ENCODE results near the gene GOSR2. TPM values are rescaled to one million over a fixed set of nuclear protein-coding genes. Genes with fewer than 3 reads are reported as not detected.
A peak's percentile ranks its signal among the peaks of the same experiment; 100 is the strongest.

GOSR2 gene
- total and polyA plus RNA-seq, 2 donors from 2014 or later, result 61.4 to 68.2 TPM

DNA sequence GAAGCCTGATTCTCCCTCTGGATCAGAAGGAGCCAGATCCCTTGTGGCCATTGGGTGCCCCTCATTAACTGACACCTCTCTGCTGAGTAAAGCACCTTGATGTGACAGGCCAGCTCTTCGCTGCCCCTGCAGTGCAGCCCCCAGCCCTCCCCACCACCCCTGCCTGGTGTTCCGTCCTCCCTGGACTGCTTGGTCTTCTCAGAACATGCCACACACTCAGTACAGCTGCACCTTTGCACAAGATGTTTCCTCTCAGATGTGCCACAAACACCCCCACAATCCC, 20.2 kb downstream of the GOSR2 start:
- Histone ChIP-seq H3K4me3 (ENCODE audit: low read length in 3 of 3) (no peak overlapping the region), H3K36me3 (ENCODE audit: control insufficient read depth in 2 of 3, insufficient read depth in 3 of 3, low read length in 3 of 3) (peaks cover 2 to 22% (median 15%) of the 10 kb centered on the region in 3 donors), H3K4me1 (ENCODE audit: control insufficient read depth in 2 of 3, insufficient read depth in 2 of 3, low read depth in 1 of 3, low read length in 3 of 3) (peaks cover 0 to 19% (median 17%) of the 10 kb centered on the region in 3 donors), H3K9me3 (ENCODE audit: control insufficient read depth in 2 of 3, insufficient read depth in 1 of 3, low read length in 3 of 3) (no peaks in the 10 kb centered on the region), H3K27ac (ENCODE audit: low read depth in 2 of 2, low read length in 2 of 2) (no peak overlapping the region), H3K27me3 (ENCODE audit: control insufficient read depth, insufficient read depth, low read length) (no peaks in the 10 kb centered on the region), H3K9ac (ENCODE audit: low read length in 3 of 3) (no peak overlapping the region)
- FAIRE-seq (no peak), DNase-seq (no peak)
- no peak for TF ChIP-seq CTCF (IDR thresholded peaks at IDR 0.05; ENCODE audit: borderline replicate concordance, extremely low read depth, insufficient read depth)
- intact Hi-C loops (cut with DNase I), result loop anchor here (10.0 kb wide), 1 partner anchor 98 kb away; no protein-coding TSS in a partner anchor

DNA sequence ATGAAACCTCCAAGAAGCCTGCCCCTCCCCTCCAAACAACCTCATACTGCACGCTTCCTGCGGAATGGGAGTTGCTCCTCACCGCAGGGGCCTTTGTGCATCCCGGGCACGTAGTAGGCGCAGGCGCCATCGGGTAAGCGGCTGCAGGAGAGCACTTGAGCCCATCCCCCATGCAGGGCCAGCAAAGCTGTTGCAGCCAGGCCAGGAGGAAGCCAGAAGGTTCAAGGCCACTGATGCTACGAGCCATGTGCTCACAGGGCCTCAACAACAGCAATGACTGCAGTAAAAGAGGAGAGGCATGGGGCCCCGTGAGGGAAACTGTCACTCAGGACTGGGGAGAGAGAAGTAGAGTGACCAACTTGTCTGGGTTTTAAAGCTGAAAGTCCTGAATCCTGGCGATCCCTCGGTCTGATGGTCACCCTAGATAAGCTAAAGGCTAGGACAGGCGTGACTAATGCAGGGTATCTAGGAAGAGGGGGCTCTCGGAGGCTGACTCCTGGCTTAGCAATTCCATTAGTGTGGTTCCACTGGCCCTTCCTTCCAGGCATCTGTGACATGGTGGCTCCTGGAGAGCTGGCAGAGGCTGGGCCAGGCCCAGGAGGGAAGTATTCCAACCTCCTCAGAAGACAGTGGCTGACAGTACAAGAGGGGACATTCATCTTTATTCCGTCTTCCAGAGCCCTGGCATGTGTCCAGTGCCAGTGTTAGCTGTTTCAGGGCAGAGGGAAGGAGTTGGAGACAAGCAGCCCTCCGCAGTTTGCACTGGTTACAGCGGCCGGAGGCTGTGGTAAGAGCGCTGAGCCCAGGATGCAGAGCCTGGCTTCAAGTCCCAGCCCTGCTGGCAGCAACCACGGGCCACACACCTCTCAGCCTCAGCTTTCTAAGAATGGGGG, 20.8 kb downstream of the GOSR2 start:
- no peak overlapping the region for H3K27ac ChIP-seq (ENCODE audit: low read depth in 2 of 2, low read length in 2 of 2)
- no peaks in the 10 kb centered on the region for H3K27me3 ChIP-seq (ENCODE audit: control insufficient read depth, insufficient read depth, low read length)
- H3K9me3 ChIP-seq (ENCODE audit: control insufficient read depth in 2 of 3, insufficient read depth in 1 of 3, low read length in 3 of 3), result no peaks in the 10 kb centered on the region
- no peak overlapping the region for H3K4me3 ChIP-seq (ENCODE audit: low read length in 3 of 3)
- TF ChIP-seq CTCF (IDR thresholded peaks at IDR 0.05; ENCODE audit: borderline replicate concordance, extremely low read depth, insufficient read depth), result no peak
- DNase-seq (peak in 3 of 5 donors; percentile 24 to 64 (median 51)), FAIRE-seq (no peak)
- H3K36me3 ChIP-seq (ENCODE audit: control insufficient read depth in 2 of 3, insufficient read depth in 3 of 3, low read length in 3 of 3), result peaks cover 2 to 16% (median 10%) of the 10 kb centered on the region in 3 donors
- no peak overlapping the region for H3K9ac ChIP-seq (ENCODE audit: low read length in 3 of 3)
- intact Hi-C loops (cut with DNase I), result loop anchor here (10.0 kb wide), 1 partner anchor 99 kb away; no protein-coding TSS in a partner anchor
- peaks cover 0 to 19% (median 17%) of the 10 kb centered on the region in 3 donors for H3K4me1 ChIP-seq (ENCODE audit: control insufficient read depth in 2 of 3, insufficient read depth in 2 of 3, low read depth in 1 of 3, low read length in 3 of 3)

DNA sequence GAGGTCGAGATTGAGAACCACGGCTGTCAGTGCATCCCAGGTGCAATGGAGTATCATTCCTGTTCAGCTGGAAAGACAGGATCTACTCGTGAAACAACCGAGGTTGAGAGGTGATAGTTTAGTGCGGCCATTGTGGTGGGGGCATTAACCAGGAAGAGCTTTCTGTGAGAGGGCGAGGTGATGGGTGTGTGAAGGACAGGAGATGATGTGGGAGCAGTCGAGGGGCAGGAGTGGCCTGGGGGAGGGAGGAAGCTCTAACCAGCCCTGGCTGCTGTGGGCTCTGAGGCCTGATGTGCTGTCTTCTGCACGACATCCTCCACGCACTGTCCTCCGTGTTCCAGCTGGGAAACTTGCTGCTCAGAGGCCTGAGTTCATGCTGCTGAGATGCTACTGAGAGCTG, 22.0 kb downstream of the GOSR2 start:
- peaks cover 0 to 14% (median 11%) of the 10 kb centered on the region in 3 donors for H3K4me1 ChIP-seq (ENCODE audit: control insufficient read depth in 2 of 3, insufficient read depth in 2 of 3, low read depth in 1 of 3, low read length in 3 of 3)
- DNase-seq, result no peak
- H3K9me3 ChIP-seq (ENCODE audit: control insufficient read depth in 2 of 3, insufficient read depth in 1 of 3, low read length in 3 of 3), result no peaks in the 10 kb centered on the region
- intact Hi-C loops (cut with DNase I), result loop anchor here (10.0 kb wide), 1 partner anchor 100 kb away; no protein-coding TSS in a partner anchor
- no peak for FAIRE-seq
- H3K27ac ChIP-seq (ENCODE audit: low read depth in 2 of 2, low read length in 2 of 2), result no peak overlapping the region
- TF ChIP-seq CTCF (IDR thresholded peaks at IDR 0.05; ENCODE audit: borderline replicate concordance, extremely low read depth, insufficient read depth), result no peak
- peaks cover 0 to 7% (median 0%) of the 10 kb centered on the region in 3 donors for H3K36me3 ChIP-seq (ENCODE audit: control insufficient read depth in 2 of 3, insufficient read depth in 3 of 3, low read length in 3 of 3)
- no peaks in the 10 kb centered on the region for H3K27me3 ChIP-seq (ENCODE audit: control insufficient read depth, insufficient read depth, low read length)
- H3K4me3 ChIP-seq (ENCODE audit: low read length in 3 of 3), result no peak overlapping the region
- H3K9ac ChIP-seq (ENCODE audit: low read length in 3 of 3), result no peak overlapping the region

All from kidney (tissue), 14 donors.